ENCODE results near the gene CCDC24. TPM values are rescaled to one million over a fixed set of nuclear protein-coding genes. Genes with fewer than 3 reads are reported as not detected.

The CCDC24 gene
- total RNA-seq, 1 experiment from 2014 or later = 24.4 TPM

- Histone ChIP-seq H3K27ac (ENCODE audit: low read length) (no peak overlapping the region), H3K4me3 (ENCODE audit: low read depth in 2 of 2, low read length in 2 of 2) (no peak overlapping the region), H3K4me1 (ENCODE audit: control insufficient read depth, insufficient read depth, low read length) (no peaks in the 10 kb centered on the region), H3K27me3 (ENCODE audit: control insufficient read depth, insufficient read depth, low read length) (no peaks in the 10 kb centered on the region), H3K9me3 (ENCODE audit: control insufficient read depth, insufficient read depth, low read depth, low read length) (no peaks in the 10 kb centered on the region), H3K36me3 (ENCODE audit: control insufficient read depth, insufficient read depth, low read length) (peaks cover 3% of the 10 kb centered on the region)
- ATAC-seq (no peak), DNase-seq (ENCODE audit: low read depth, low spot score) (no peak)
- ChIA-PET POLR2A (no interaction called here), CTCF (no interaction called here)
- in situ Hi-C loops (cut with HindIII; ENCODE audit: low pct_unique_long_range_greater_than_20kb, low sequenced_read_pairs) = no loop called here
- TF ChIP-seq CTCF (IDR thresholded peaks at IDR 0.05) = no peak
- TF ChIP-seq POLR2AphosphoS5 (IDR thresholded peaks at IDR 0.05; ENCODE audit: low read depth, low read length) = no peak
- no peak for TF ChIP-seq TCF7L2 (IDR thresholded peaks at IDR 0.05; ENCODE audit: low read depth, low read length)
- no peak for TF ChIP-seq REST (IDR thresholded peaks at IDR 0.05; ENCODE audit: insufficient read depth in 1 of 2, low read depth in 2 of 2, low read length in 1 of 2)
- TF ChIP-seq SIN3A (IDR thresholded peaks at IDR 0.05; ENCODE audit: borderline replicate concordance, insufficient read depth, low read depth, low read length) = no peak
- intact Hi-C loops (cut with micrococcal nuclease; ENCODE audit: unreplicated experiment) = no loop called here
- no TSS peak for BruUV-seq (replicated peaks)
These were observed 28.4 kb upstream of the CCDC24 start for GRCh38 chr1:43963006-43963405.

- no peak for TF ChIP-seq REST (IDR thresholded peaks at IDR 0.05; ENCODE audit: insufficient read depth in 1 of 2, low read depth in 2 of 2, low read length in 1 of 2)
- TF ChIP-seq POLR2AphosphoS5 (IDR thresholded peaks at IDR 0.05; ENCODE audit: low read depth, low read length) = no peak
- no peak for TF ChIP-seq SIN3A (IDR thresholded peaks at IDR 0.05; ENCODE audit: borderline replicate concordance, insufficient read depth, low read depth, low read length)
- no peak for TF ChIP-seq CTCF (IDR thresholded peaks at IDR 0.05)
- no peak for TF ChIP-seq TCF7L2 (IDR thresholded peaks at IDR 0.05; ENCODE audit: low read depth, low read length)
- ATAC-seq (no peak), DNase-seq (ENCODE audit: low read depth, low spot score) (no peak)
- Histone ChIP-seq H3K27ac (ENCODE audit: low read length) (no peak overlapping the region), H3K27me3 (ENCODE audit: control insufficient read depth, insufficient read depth, low read length) (no peaks in the 10 kb centered on the region), H3K36me3 (ENCODE audit: control insufficient read depth, insufficient read depth, low read length) (peaks cover 3% of the 10 kb centered on the region), H3K4me3 (ENCODE audit: low read depth in 2 of 2, low read length in 2 of 2) (no peak overlapping the region), H3K4me1 (ENCODE audit: control insufficient read depth, insufficient read depth, low read length) (no peaks in the 10 kb centered on the region), H3K9me3 (ENCODE audit: control insufficient read depth, insufficient read depth, low read depth, low read length) (no peaks in the 10 kb centered on the region)
- in situ Hi-C loops (cut with HindIII; ENCODE audit: low pct_unique_long_range_greater_than_20kb, low sequenced_read_pairs) = no loop called here
- ChIA-PET POLR2A (no interaction called here), CTCF (no interaction called here)
- intact Hi-C loops (cut with micrococcal nuclease; ENCODE audit: unreplicated experiment) = no loop called here
- no TSS peak for BruUV-seq (replicated peaks)
These were observed 27.5 kb upstream of the CCDC24 start for GRCh38 chr1:43963890-43964289.

Data from Panc1 (cell line).